Epithelial cell of esophagus (primary cell): ENCODE data around the gene AMPD2.
A peak's percentile ranks its signal among the peaks of the same experiment; 100 is the strongest.

Source experiments
- DNase-seq: peaks from one replicate; pipeline ENCODE4 v3.0.0; 2010; ENCODE audit warnings: low read depth
- H3K4me3 ChIP-seq: 2 replicates; pipeline ENCODE4 v1.5.1; 2011; ENCODE audit warnings: mild to moderate bottlenecking, low read length, control low read depth
- CTCF ChIP-seq: IDR thresholded peaks from 2 replicates; pipeline ENCODE4 v1.5.1; 2011; ENCODE audit warnings: low read depth, mild to moderate bottlenecking, low read length, control low read depth, inconsistent platforms; ENCODE audit not compliant: insufficient read depth; ENCODE audit errors: missing control alignments

The AMPD2 gene

GRCh38 chr1:109653306-109653705, 33.7 kb downstream of the AMPD2 start:
- no peak for DNase-seq
- no peak for TF ChIP-seq CTCF

GRCh38 chr1:109654519-109654918, 34.9 kb downstream of the AMPD2 start:
- DNase-seq, result no peak
- TF ChIP-seq CTCF, result no peak
- H3K4me3 ChIP-seq, result no peak overlapping the region

More at GRCh38 chr1:109653306-109653705, 33.7 kb downstream of the AMPD2 start:
- no peak overlapping the region for H3K4me3 ChIP-seq

- DNase-seq, result peak; percentile 53
- TF ChIP-seq CTCF, result no peak
- H3K4me3 ChIP-seq, result peak within 1 kb of the TSS; percentile 72
These were observed 36.2 kb downstream of the AMPD2 start, which contains the start of gene GSTM4 for GRCh38 chr1:109655615-109656519. TSS of gene GSTM4 (plus strand) at chr1:109656099. CDS start at chr1:109656390, 291 bp downstream.

GRCh38 chr1:109657395-109657794, 37.8 kb downstream of the AMPD2 start:
- no peak for DNase-seq
- no peak overlapping the region for H3K4me3 ChIP-seq
- TF ChIP-seq CTCF, result no peak

- H3K4me3 ChIP-seq, result no peak overlapping the region
- TF ChIP-seq CTCF, result no peak
- no peak for DNase-seq
These were observed 38.3 kb downstream of the AMPD2 start for GRCh38 chr1:109657970-109658369.

GRCh38 chr1:109658533-109659042, 39.0 kb downstream of the AMPD2 start:
- DNase-seq, result no peak
- no peak for TF ChIP-seq CTCF
- no peak overlapping the region for H3K4me3 ChIP-seq
